H1 (cell line): ENCODE results near the gene ARF3. TPM values are rescaled to one million over a fixed set of nuclear protein-coding genes. Genes with fewer than 3 reads are reported as not detected.

ENCODE experiments used
- CTCF ChIA-PET: fragments of 300-600 bp; sonication (Branson Sonifier 250); formaldehyde crosslinking; loops from one replicate; lab custom pipeline; 2021; ENCODE audit not compliant: partially characterized antibody; lab: Charles Lee
- POLR2A ChIA-PET: fragments of 300-600 bp; sonication (Branson Sonifier 250); formaldehyde crosslinking; loops from one replicate; lab custom pipeline; 2021; ENCODE audit warnings: inconsistent platforms; ENCODE audit not compliant: partially characterized antibody; lab: Charles Lee
- DNase-seq, 2 experiments: peaks; one replicate each; pipeline versions ENCODE4 v3.0.0 to v3.0.0-alpha.2; 2010 to 2022; ENCODE audit warnings: low spot score in 2 of 2, low read depth in 1 of 2, mixed read lengths in 1 of 2
- FAIRE-seq: peaks from 2 replicates; lab custom pipeline; 2011; peaks lifted over from hg19 to GRCh38; lab: Jason Lieb, UNC
- H2AFZ ChIP-seq: 2 replicates; pipeline ENCODE4 v1.8.1; 2012; ENCODE audit warnings: low read length, inconsistent platforms
- H2AK5ac ChIP-seq: 2 replicates; pipeline ENCODE4 v1.6.1; 2013; ENCODE audit warnings: low read depth, low read length
- H2BK120ac ChIP-seq: replicated peaks from 2 replicates; pipeline ENCODE3; 2013; ENCODE audit warnings: low read depth, low read length, inconsistent platforms
- H2BK12ac ChIP-seq: 2 replicates; pipeline ENCODE4 v1.6.1; 2013; ENCODE audit warnings: low read depth, low read length
- H2BK15ac ChIP-seq: 2 replicates; pipeline ENCODE4 v1.6.1; 2013; ENCODE audit warnings: low read length
- H2BK20ac ChIP-seq: 2 replicates; pipeline ENCODE4 v1.6.1; 2013; ENCODE audit warnings: low read length
- H2BK5ac ChIP-seq: 2 replicates; pipeline ENCODE4 v1.6.1; 2013; ENCODE audit warnings: low read depth, low read length
- H3K14ac ChIP-seq: 2 replicates; pipeline ENCODE4 v1.6.1; 2013; ENCODE audit warnings: inconsistent platforms; ENCODE audit not compliant: insufficient read length
- H3K18ac ChIP-seq: 2 replicates; pipeline ENCODE4 v1.6.1; 2013; ENCODE audit warnings: low read length; ENCODE audit errors: extremely low read depth
- H3K23ac ChIP-seq: 2 replicates; pipeline ENCODE4 v1.6.1; 2013; ENCODE audit warnings: inconsistent platforms; ENCODE audit not compliant: insufficient read length
- H3K23me2 ChIP-seq: 2 replicates; pipeline ENCODE4 v1.6.1; 2013; ENCODE audit warnings: low read depth, low read length
- H3K27ac ChIP-seq: 2 replicates; pipeline ENCODE4 v1.6.1; 2011; ENCODE audit warnings: low read depth, low read length, inconsistent platforms
- H3K27me3 ChIP-seq, 4 experiments: replicated peaks in 1 of 4; 1 replicate in 1 of 4; 2 replicates in 3 of 4; pipeline versions ENCODE4 v1.6.1 to v1.8.1; 2011 to 2013; ENCODE audit warnings: low read length in 3 of 4, mild to moderate bottlenecking in 3 of 4, inconsistent platforms in 2 of 4, mixed read lengths in 2 of 4, moderate library complexity in 1 of 4; ENCODE audit not compliant: control insufficient read depth in 3 of 4, insufficient read depth in 3 of 4; ENCODE audit errors: extremely low read depth in 1 of 4
- H3K36me3 ChIP-seq, 4 experiments: 2 replicates each; pipeline versions ENCODE4 v1.6.1 to v1.8.1; 2011 to 2013; ENCODE audit warnings: mild to moderate bottlenecking in 4 of 4, low read length in 3 of 4, moderate library complexity in 2 of 4, control low read depth in 1 of 4, inconsistent platforms in 1 of 4; ENCODE audit not compliant: insufficient read depth in 4 of 4, control insufficient read depth in 2 of 4
- H3K4ac ChIP-seq: replicated peaks from 2 replicates; pipeline ENCODE3; 2013; ENCODE audit warnings: low read length, low read depth, mixed read lengths, inconsistent platforms; ENCODE audit not compliant: insufficient read length
- H3K4me1 ChIP-seq, 4 experiments: replicated peaks in 1 of 4; 1 replicate in 1 of 4; 2 replicates in 3 of 4; pipeline versions ENCODE4 v1.6.1 to v1.8.1; 2011 to 2013; ENCODE audit warnings: low read length in 3 of 4, inconsistent platforms in 2 of 4, mixed read lengths in 1 of 4; ENCODE audit not compliant: insufficient read depth in 4 of 4, control insufficient read depth in 3 of 4
- H3K4me2 ChIP-seq, 2 experiments: 2 replicates each; pipeline versions ENCODE4 v1.6.1 to v1.8.1; 2011 to 2013; ENCODE audit warnings: low read depth in 2 of 2, low read length in 2 of 2, control low read depth in 1 of 2, inconsistent platforms in 1 of 2, mild to moderate bottlenecking in 1 of 2; ENCODE audit not compliant: insufficient read depth in 1 of 2
- H3K4me3 ChIP-seq, 4 experiments: fragments of 200-600, 300-600 bp in 1 of 4; sonication (generic), shearing (Covaris generic), sonication (Bioruptor Twin) in 1 of 4; 2 replicates each; pipeline versions ENCODE4 v1.5.1 to v1.8.1; 2011 to 2016; ENCODE audit warnings: low read length in 4 of 4, low read depth in 3 of 4, control low read depth in 2 of 4, inconsistent platforms in 2 of 4, mild to moderate bottlenecking in 2 of 4, mixed read lengths in 1 of 4, moderate library complexity in 1 of 4; ENCODE audit not compliant: insufficient read depth in 2 of 4; ENCODE audit errors: extremely low read depth in 1 of 4
- H3K56ac ChIP-seq: replicated peaks from 2 replicates; pipeline ENCODE3; 2013; ENCODE audit warnings: low read depth, mild to moderate bottlenecking, mixed read lengths, low read length, inconsistent platforms; ENCODE audit not compliant: insufficient read length
- H3K79me1 ChIP-seq: 2 replicates; pipeline ENCODE4 v1.6.1; 2013; ENCODE audit warnings: low read depth, low read length, control low read depth
- H3K79me2 ChIP-seq, 2 experiments: 2 replicates each; pipeline versions ENCODE4 v1.6.1 to v1.8.1; 2012 to 2013; ENCODE audit warnings: low read length in 2 of 2, mild to moderate bottlenecking in 2 of 2, inconsistent platforms in 1 of 2; ENCODE audit not compliant: insufficient read depth in 2 of 2, control insufficient read depth in 1 of 2
- H3K9ac ChIP-seq, 4 experiments: replicated peaks in 1 of 4; 1 replicate in 1 of 4; 2 replicates in 3 of 4; pipeline versions ENCODE4 v1.6.1 to v1.8.1; 2011 to 2013; ENCODE audit warnings: low read depth in 3 of 4, low read length in 3 of 4, control low read depth in 2 of 4, mild to moderate bottlenecking in 2 of 4, moderate library complexity in 2 of 4, inconsistent platforms in 1 of 4; ENCODE audit errors: extremely low read depth in 1 of 4
- H3K9me3 ChIP-seq, 2 experiments: 2 replicates each; pipeline versions ENCODE4 v1.6.1 to v1.8.1; 2012 to 2013; ENCODE audit warnings: mild to moderate bottlenecking in 2 of 2, moderate library complexity in 2 of 2, control low read depth in 1 of 2, inconsistent platforms in 1 of 2, low read depth in 1 of 2, low read length in 1 of 2, mixed read lengths in 1 of 2; ENCODE audit not compliant: insufficient read depth in 2 of 2
- H4K20me1 ChIP-seq, 2 experiments: replicated peaks in 1 of 2; 2 replicates each; pipeline versions ENCODE3 to v1.8.1; 2011 to 2013; ENCODE audit warnings: inconsistent platforms in 2 of 2, low read length in 2 of 2, mild to moderate bottlenecking in 1 of 2; ENCODE audit not compliant: insufficient read depth in 2 of 2, control insufficient read depth in 1 of 2
- H4K5ac ChIP-seq: 2 replicates; pipeline ENCODE4 v1.6.1; 2013; ENCODE audit warnings: low read length, low read depth, mixed read lengths, inconsistent platforms; ENCODE audit not compliant: insufficient read length
- H4K8ac ChIP-seq: 2 replicates; pipeline ENCODE4 v1.8.0; 2013; ENCODE audit warnings: mild to moderate bottlenecking, moderate library complexity, low read length, inconsistent platforms; ENCODE audit not compliant: insufficient read depth; ENCODE audit errors: extremely low read depth
- H4K91ac ChIP-seq: replicated peaks from 2 replicates; pipeline ENCODE3; 2013; ENCODE audit warnings: low read length, mixed read lengths, inconsistent platforms; ENCODE audit not compliant: insufficient read length
- CHD2 ChIP-seq: IDR thresholded peaks from 2 replicates; pipeline ENCODE4 v1.6.1; 2012; ENCODE audit warnings: low read length, improper control_type of control experiment
- CTBP2 ChIP-seq: IDR thresholded peaks from 2 replicates; pipeline ENCODE4 v1.7.0; 2011; ENCODE audit warnings: borderline replicate concordance, mild to moderate bottlenecking, moderate library complexity, mixed read lengths, low read length; ENCODE audit not compliant: insufficient read depth, insufficient read length
- CTCF ChIP-seq, 3 experiments: IDR thresholded peaks; 1 replicate in 2 of 3; 2 replicates in 1 of 3; pipeline versions ENCODE4 v1.5.1 to v1.6.1; 2011; ENCODE audit warnings: low read length in 3 of 3, mild to moderate bottlenecking in 3 of 3, inconsistent platforms in 2 of 3, low read depth in 1 of 3, moderate library complexity in 1 of 3; ENCODE audit not compliant: insufficient read depth in 1 of 3; ENCODE audit errors: control extremely low read depth in 1 of 3
- EGR1 ChIP-seq: IDR thresholded peaks from 2 replicates; pipeline ENCODE4 v1.6.1; 2011; ENCODE audit warnings: low read depth, low read length, borderline replicate concordance
- POLR2A ChIP-seq, 2 experiments: IDR thresholded peaks; 1 replicate in 1 of 2; 2 replicates in 1 of 2; pipeline ENCODE4 v1.6.1; 2011; ENCODE audit warnings: low read depth in 2 of 2, low read length in 2 of 2, mild to moderate bottlenecking in 2 of 2; ENCODE audit errors: control extremely low read depth in 1 of 2
- SAP30 ChIP-seq: fragments of 300-600 bp; sonication (generic); IDR thresholded peaks from 2 replicates; pipeline ENCODE4 v1.7.1; 2012; ENCODE audit warnings: low read length, moderate library complexity, mild to moderate bottlenecking, inconsistent platforms; ENCODE audit not compliant: insufficient read depth, insufficient replicate concordance
- SIRT6 ChIP-seq: IDR thresholded peaks from one replicate; pipeline ENCODE4 v1.7.1; 2012; ENCODE audit warnings: low read length, inconsistent platforms
- SP1 ChIP-seq: IDR thresholded peaks from 2 replicates; pipeline ENCODE4 v1.6.1; 2011; ENCODE audit warnings: low read depth, low read length
- SP2 ChIP-seq: IDR thresholded peaks from 2 replicates; pipeline ENCODE4 v1.6.1; 2012; ENCODE audit warnings: mild to moderate bottlenecking, low read length, inconsistent platforms
- TCF12 ChIP-seq: IDR thresholded peaks from 2 replicates; pipeline ENCODE4 v1.6.1; 2011; ENCODE audit warnings: low read depth, mild to moderate bottlenecking, low read length
- TEAD4 ChIP-seq: IDR thresholded peaks from 2 replicates; pipeline ENCODE4 v1.6.1; 2012; ENCODE audit warnings: low read depth, low read length, inconsistent platforms, mixed read lengths
- polyA plus RNA-seq, 7 experiments: library from polyadenylated mRNA; depleted of rRNA in 3 of 7; stranded (reverse) in 5 of 7; unstranded in 2 of 7; fragments of >200 nt in 5 of 7; fragments of 200-250 nt in 2 of 7; gene quantifications; 1 replicate in 5 of 7; 2 replicates in 1 of 7; 4 replicates in 1 of 7; pipeline versions ENCODE4 v1.2.1 to v1.2.3, GENCODE V29; 2011 to 2013; ENCODE audit warnings: missing spikeins in 2 of 7, mixed read lengths in 2 of 7
- total RNA-seq: library from RNA; stranded (reverse); fragmentation: NEBNext Ultra II Directional; extraction: Animal tissue kit (Norgen Biotek cat#: 25700); gene quantifications from 2 replicates; pipeline ENCODE4 v1.2.1, GENCODE V29; 2021
- TF ChIP-seq, protein P1 (sequence below): IDR thresholded peaks from 2 replicates; pipeline ENCODE4 v1.6.1; 2012; ENCODE audit warnings: low read length, inconsistent platforms

ARF3 gene
- total and polyA plus RNA-seq, 2 of the 8 experiments (the other 6 are each of a cell fraction or from before 2014, with no cell fraction given) = 231 to 250 TPM

DNA sequence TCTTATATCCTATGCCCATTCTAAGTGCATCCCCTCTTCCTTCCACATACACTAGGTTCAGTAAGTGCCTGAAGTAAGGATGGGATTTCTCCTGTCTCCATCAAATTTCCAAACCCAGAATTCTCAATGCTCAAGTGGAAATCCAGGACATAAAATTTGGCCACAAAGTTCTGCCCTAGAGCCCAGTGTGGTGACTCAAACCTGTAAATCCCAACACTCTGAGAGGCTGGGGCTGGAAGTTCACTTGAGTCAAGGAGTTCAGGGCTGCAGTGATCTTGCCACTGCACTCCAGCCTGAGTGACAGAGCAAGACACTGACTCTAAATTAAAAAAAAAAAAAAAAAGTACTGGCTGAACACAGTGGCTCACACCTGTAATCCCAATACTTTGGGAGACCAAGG, 4.5 kb upstream of the ARF3 start:
- H3K9me3 ChIP-seq = no peaks in the 10 kb centered on the region
- no peak overlapping the region for H2BK15ac ChIP-seq
- peaks cover 0 to 8% (median 7%) of the 10 kb centered on the region in 4 experiments; a peak in 5 of 7 replicates for H3K27me3 ChIP-seq
- no peaks in the 10 kb centered on the region for H3K79me2 ChIP-seq
- no peak overlapping the region for H3K23ac ChIP-seq
- no peak overlapping the region for H3K18ac ChIP-seq
- H2AFZ ChIP-seq = no peak overlapping the region
- H2AK5ac ChIP-seq = no peak overlapping the region
- no peak overlapping the region for H3K4me3 ChIP-seq
- DNase-seq = no peak
- no peak overlapping the region for H3K4ac ChIP-seq
- no peaks in the 10 kb centered on the region for H3K36me3 ChIP-seq
- H3K4me2 ChIP-seq = no peak overlapping the region
- H4K20me1 ChIP-seq = no peaks in the 10 kb centered on the region
- no peak overlapping the region for H4K91ac ChIP-seq
- no peak overlapping the region for H4K5ac ChIP-seq
- H3K79me1 ChIP-seq = no peaks in the 10 kb centered on the region
- H3K56ac ChIP-seq = no peak overlapping the region
- no peak overlapping the region for H3K9ac ChIP-seq
- H4K8ac ChIP-seq = no peak overlapping the region
- H3K23me2 ChIP-seq = peaks cover 5% of the 10 kb centered on the region
- ChIA-PET CTCF (interaction anchor here (1.0 to 40.8 kb wide), 5 partner anchors 11 to 103 kb away, joined by 3 to 1336 read pairs (median 4); partner anchors contain the start of genes DDN and WNT1), POLR2A (interaction anchor here (0.6 to 1.5 kb wide), 2 partner anchors 10 to 1062 kb away, joined by 3 to 4 read pairs; partner anchors contain the start of gene WNT10B)
- H2BK12ac ChIP-seq = no peak overlapping the region
- no peak for FAIRE-seq
- H2BK5ac ChIP-seq = no peak overlapping the region
- H3K4me1 ChIP-seq = peaks cover 14 to 22% (median 21%) of the 10 kb centered on the region in 4 experiments
- H3K27ac ChIP-seq = no peak overlapping the region
- no peak overlapping the region for H2BK20ac ChIP-seq
- no peak overlapping the region for H3K14ac ChIP-seq
- H2BK120ac ChIP-seq = no peak overlapping the region
- TF ChIP-seq SP1 (no peak), SP2 (no peak), CHD2 (no peak), CTCF (IDR thresholded peaks at IDR 0.05; ENCODE audit: control extremely low read depth in 1 of 3, insufficient read depth in 1 of 3, low read depth in 1 of 3, low read length in 3 of 3) (no peak), SIRT6 (no peak), POLR2A (IDR thresholded peaks at IDR 0.05; ENCODE audit: control extremely low read depth in 1 of 2, low read depth in 2 of 2, low read length in 2 of 2) (no peak), TEAD4 (no peak), SAP30 (no peak), CTBP2 (no peak), TCF12 (no peak), EGR1 (no peak)
- TF ChIP-seq, protein P1, sequence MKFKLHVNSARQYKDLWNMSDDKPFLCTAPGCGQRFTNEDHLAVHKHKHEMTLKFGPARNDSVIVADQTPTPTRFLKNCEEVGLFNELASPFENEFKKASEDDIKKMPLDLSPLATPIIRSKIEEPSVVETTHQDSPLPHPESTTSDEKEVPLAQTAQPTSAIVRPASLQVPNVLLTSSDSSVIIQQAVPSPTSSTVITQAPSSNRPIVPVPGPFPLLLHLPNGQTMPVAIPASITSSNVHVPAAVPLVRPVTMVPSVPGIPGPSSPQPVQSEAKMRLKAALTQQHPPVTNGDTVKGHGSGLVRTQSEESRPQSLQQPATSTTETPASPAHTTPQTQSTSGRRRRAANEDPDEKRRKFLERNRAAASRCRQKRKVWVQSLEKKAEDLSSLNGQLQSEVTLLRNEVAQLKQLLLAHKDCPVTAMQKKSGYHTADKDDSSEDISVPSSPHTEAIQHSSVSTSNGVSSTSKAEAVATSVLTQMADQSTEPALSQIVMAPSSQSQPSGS = no peak
